Measurements from ENCODE around the gene PLEKHA6. TPM values are rescaled to one million over a fixed set of nuclear protein-coding genes. Genes with fewer than 3 reads are reported as not detected.

The PLEKHA6 gene
- total and polyA plus RNA-seq, 2 experiments from 2014 or later: 2.8 to 6.2 TPM

GRCh38 chr1:204241914-204242313 lies 117.8 kb downstream of the PLEKHA6 start:
- no peak for TF ChIP-seq EZH2phosphoT487 (IDR thresholded peaks at IDR 0.05; ENCODE audit: unreplicated experiment)
- TF ChIP-seq, protein P1, sequence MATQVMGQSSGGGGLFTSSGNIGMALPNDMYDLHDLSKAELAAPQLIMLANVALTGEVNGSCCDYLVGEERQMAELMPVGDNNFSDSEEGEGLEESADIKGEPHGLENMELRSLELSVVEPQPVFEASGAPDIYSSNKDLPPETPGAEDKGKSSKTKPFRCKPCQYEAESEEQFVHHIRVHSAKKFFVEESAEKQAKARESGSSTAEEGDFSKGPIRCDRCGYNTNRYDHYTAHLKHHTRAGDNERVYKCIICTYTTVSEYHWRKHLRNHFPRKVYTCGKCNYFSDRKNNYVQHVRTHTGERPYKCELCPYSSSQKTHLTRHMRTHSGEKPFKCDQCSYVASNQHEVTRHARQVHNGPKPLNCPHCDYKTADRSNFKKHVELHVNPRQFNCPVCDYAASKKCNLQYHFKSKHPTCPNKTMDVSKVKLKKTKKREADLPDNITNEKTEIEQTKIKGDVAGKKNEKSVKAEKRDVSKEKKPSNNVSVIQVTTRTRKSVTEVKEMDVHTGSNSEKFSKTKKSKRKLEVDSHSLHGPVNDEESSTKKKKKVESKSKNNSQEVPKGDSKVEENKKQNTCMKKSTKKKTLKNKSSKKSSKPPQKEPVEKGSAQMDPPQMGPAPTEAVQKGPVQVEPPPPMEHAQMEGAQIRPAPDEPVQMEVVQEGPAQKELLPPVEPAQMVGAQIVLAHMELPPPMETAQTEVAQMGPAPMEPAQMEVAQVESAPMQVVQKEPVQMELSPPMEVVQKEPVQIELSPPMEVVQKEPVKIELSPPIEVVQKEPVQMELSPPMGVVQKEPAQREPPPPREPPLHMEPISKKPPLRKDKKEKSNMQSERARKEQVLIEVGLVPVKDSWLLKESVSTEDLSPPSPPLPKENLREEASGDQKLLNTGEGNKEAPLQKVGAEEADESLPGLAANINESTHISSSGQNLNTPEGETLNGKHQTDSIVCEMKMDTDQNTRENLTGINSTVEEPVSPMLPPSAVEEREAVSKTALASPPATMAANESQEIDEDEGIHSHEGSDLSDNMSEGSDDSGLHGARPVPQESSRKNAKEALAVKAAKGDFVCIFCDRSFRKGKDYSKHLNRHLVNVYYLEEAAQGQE (IDR thresholded peaks at IDR 0.05; ENCODE audit: unreplicated experiment): no peak
- TF ChIP-seq, protein P2, sequence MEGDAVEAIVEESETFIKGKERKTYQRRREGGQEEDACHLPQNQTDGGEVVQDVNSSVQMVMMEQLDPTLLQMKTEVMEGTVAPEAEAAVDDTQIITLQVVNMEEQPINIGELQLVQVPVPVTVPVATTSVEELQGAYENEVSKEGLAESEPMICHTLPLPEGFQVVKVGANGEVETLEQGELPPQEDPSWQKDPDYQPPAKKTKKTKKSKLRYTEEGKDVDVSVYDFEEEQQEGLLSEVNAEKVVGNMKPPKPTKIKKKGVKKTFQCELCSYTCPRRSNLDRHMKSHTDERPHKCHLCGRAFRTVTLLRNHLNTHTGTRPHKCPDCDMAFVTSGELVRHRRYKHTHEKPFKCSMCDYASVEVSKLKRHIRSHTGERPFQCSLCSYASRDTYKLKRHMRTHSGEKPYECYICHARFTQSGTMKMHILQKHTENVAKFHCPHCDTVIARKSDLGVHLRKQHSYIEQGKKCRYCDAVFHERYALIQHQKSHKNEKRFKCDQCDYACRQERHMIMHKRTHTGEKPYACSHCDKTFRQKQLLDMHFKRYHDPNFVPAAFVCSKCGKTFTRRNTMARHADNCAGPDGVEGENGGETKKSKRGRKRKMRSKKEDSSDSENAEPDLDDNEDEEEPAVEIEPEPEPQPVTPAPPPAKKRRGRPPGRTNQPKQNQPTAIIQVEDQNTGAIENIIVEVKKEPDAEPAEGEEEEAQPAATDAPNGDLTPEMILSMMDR (conservative IDR thresholded peaks at IDR 0.05; ENCODE audit: low read depth in 2 of 2): no peak
- TF ChIP-seq ZNF114 (CRISPR knock-in tag; IDR thresholded peaks at IDR 0.05): no peak
- TF ChIP-seq, protein P3, sequence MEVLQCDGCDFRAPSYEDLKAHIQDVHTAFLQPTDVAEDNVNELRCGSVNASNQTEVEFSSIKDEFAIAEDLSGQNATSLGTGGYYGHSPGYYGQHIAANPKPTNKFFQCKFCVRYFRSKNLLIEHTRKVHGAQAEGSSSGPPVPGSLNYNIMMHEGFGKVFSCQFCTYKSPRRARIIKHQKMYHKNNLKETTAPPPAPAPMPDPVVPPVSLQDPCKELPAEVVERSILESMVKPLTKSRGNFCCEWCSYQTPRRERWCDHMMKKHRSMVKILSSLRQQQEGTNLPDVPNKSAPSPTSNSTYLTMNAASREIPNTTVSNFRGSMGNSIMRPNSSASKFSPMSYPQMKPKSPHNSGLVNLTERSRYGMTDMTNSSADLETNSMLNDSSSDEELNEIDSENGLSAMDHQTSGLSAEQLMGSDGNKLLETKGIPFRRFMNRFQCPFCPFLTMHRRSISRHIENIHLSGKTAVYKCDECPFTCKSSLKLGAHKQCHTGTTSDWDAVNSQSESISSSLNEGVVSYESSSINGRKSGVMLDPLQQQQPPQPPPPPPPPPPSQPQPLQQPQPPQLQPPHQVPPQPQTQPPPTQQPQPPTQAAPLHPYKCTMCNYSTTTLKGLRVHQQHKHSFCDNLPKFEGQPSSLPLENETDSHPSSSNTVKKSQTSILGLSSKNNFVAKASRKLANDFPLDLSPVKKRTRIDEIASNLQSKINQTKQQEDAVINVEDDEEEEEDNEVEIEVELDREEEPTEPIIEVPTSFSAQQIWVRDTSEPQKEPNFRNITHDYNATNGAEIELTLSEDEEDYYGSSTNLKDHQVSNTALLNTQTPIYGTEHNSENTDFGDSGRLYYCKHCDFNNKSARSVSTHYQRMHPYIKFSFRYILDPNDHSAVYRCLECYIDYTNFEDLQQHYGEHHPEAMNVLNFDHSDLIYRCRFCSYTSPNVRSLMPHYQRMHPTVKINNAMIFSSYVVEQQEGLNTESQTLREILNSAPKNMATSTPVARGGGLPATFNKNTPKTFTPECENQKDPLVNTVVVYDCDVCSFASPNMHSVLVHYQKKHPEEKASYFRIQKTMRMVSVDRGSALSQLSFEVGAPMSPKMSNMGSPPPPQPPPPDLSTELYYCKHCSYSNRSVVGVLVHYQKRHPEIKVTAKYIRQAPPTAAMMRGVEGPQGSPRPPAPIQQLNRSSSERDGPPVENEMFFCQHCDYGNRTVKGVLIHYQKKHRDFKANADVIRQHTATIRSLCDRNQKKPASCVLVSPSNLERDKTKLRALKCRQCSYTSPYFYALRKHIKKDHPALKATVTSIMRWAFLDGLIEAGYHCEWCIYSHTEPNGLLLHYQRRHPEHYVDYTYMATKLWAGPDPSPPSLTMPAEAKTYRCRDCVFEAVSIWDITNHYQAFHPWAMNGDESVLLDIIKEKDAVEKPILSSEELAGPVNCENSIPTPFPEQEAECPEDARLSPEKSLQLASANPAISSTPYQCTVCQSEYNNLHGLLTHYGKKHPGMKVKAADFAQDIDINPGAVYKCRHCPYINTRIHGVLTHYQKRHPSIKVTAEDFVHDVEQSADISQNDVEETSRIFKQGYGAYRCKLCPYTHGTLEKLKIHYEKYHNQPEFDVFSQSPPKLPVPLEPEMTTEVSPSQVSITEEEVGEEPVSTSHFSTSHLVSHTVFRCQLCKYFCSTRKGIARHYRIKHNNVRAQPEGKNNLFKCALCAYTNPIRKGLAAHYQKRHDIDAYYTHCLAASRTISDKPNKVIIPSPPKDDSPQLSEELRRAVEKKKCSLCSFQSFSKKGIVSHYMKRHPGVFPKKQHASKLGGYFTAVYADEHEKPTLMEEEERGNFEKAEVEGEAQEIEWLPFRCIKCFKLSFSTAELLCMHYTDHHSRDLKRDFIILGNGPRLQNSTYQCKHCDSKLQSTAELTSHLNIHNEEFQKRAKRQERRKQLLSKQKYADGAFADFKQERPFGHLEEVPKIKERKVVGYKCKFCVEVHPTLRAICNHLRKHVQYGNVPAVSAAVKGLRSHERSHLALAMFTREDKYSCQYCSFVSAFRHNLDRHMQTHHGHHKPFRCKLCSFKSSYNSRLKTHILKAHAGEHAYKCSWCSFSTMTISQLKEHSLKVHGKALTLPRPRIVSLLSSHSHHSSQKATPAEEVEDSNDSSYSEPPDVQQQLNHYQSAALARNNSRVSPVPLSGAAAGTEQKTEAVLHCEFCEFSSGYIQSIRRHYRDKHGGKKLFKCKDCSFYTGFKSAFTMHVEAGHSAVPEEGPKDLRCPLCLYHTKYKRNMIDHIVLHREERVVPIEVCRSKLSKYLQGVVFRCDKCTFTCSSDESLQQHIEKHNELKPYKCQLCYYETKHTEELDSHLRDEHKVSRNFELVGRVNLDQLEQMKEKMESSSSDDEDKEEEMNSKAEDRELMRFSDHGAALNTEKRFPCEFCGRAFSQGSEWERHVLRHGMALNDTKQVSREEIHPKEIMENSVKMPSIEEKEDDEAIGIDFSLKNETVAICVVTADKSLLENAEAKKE (CRISPR knock-in tag; IDR thresholded peaks at IDR 0.05): no peak
- TF ChIP-seq JUNB (IDR thresholded peaks at IDR 0.05; ENCODE audit: unreplicated experiment): no peak
- no peak for TF ChIP-seq STAT1 (IDR thresholded peaks at IDR 0.05; ENCODE audit: unreplicated experiment)
- TF ChIP-seq NANOG (IDR thresholded peaks at IDR 0.05; ENCODE audit: borderline replicate concordance): no peak
- TF ChIP-seq EZH2 (IDR thresholded peaks at IDR 0.05; ENCODE audit: low read depth, unreplicated experiment): no peak
- no peak overlapping the region for H3K4me3 Mint-ChIP-seq
- no peaks in the 10 kb centered on the region for H3K9me2 ChIP-seq (ENCODE audit: insufficient read depth)
- no peak overlapping the region for H3K27ac ChIP-seq (ENCODE audit: low read depth)
- no peak overlapping the region for H3K27ac Mint-ChIP-seq
- no peak for ATAC-seq
- no peaks in the 10 kb centered on the region for H3K36me3 ChIP-seq (ENCODE audit: insufficient read depth)
- no peak overlapping the region for H3K4me3 ChIP-seq
- H3K4me1 Mint-ChIP-seq: no peaks in the 10 kb centered on the region
- no peaks in the 10 kb centered on the region for H3K79me2 ChIP-seq (replicated peaks; ENCODE audit: insufficient read depth)
- H3K36me3 Mint-ChIP-seq (ENCODE audit: low read depth): peaks cover 52% of the 10 kb centered on the region
- no peak for DNase-seq (ENCODE audit: low spot score)
- H3K4me2 ChIP-seq: no peak overlapping the region
- H3K9me3 Mint-ChIP-seq: no peaks in the 10 kb centered on the region
- no peaks in the 10 kb centered on the region for H3K4me1 ChIP-seq (ENCODE audit: insufficient read depth)
- H3K27me3 Mint-ChIP-seq (ENCODE audit: insufficient read depth, low read depth, poor library complexity): peaks cover 6% of the 10 kb centered on the region
- H3K27me3 ChIP-seq (ENCODE audit: insufficient read depth): no peaks in the 10 kb centered on the region
- H4K20me1 ChIP-seq (replicated peaks; ENCODE audit: insufficient read depth): no peaks in the 10 kb centered on the region
- no peak overlapping the region for H2AFZ ChIP-seq
- no peaks in the 10 kb centered on the region for H3F3A ChIP-seq (replicated peaks; ENCODE audit: low read depth)

Measured in GM23338 (cell line).